ENCODE data around the gene ADARB2.

The ADARB2 gene

GRCh38 chr10:1654811-1655356 is 82.4 kb downstream of the ADARB2 start:
- H3K4me3 ChIP-seq (ENCODE audit: low read depth, low read length), result no peak overlapping the region
- TF ChIP-seq, protein P1, sequence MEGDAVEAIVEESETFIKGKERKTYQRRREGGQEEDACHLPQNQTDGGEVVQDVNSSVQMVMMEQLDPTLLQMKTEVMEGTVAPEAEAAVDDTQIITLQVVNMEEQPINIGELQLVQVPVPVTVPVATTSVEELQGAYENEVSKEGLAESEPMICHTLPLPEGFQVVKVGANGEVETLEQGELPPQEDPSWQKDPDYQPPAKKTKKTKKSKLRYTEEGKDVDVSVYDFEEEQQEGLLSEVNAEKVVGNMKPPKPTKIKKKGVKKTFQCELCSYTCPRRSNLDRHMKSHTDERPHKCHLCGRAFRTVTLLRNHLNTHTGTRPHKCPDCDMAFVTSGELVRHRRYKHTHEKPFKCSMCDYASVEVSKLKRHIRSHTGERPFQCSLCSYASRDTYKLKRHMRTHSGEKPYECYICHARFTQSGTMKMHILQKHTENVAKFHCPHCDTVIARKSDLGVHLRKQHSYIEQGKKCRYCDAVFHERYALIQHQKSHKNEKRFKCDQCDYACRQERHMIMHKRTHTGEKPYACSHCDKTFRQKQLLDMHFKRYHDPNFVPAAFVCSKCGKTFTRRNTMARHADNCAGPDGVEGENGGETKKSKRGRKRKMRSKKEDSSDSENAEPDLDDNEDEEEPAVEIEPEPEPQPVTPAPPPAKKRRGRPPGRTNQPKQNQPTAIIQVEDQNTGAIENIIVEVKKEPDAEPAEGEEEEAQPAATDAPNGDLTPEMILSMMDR (IDR thresholded peaks at IDR 0.05; ENCODE audit: borderline replicate concordance, insufficient read depth, low read depth, low read length), result no peak

GRCh38 chr10:1654247-1654646 is 83.1 kb downstream of the ADARB2 start:
- H3K4me3 ChIP-seq (ENCODE audit: low read depth, low read length), result no peak overlapping the region
- TF ChIP-seq, protein P1 (IDR thresholded peaks at IDR 0.05; ENCODE audit: borderline replicate concordance, insufficient read depth, low read depth, low read length), result no peak

GRCh38 chr10:1653321-1653720 is 84.0 kb downstream of the ADARB2 start:
- no peak overlapping the region for H3K4me3 ChIP-seq (ENCODE audit: low read depth, low read length)
- TF ChIP-seq, protein P1 (IDR thresholded peaks at IDR 0.05; ENCODE audit: borderline replicate concordance, insufficient read depth, low read depth, low read length), result no peak

GRCh38 chr10:1652151-1652550 is 85.2 kb downstream of the ADARB2 start:
- no peak overlapping the region for H3K4me3 ChIP-seq (ENCODE audit: low read depth, low read length)
- TF ChIP-seq, protein P1 (IDR thresholded peaks at IDR 0.05; ENCODE audit: borderline replicate concordance, insufficient read depth, low read depth, low read length), result no peak

DNA sequence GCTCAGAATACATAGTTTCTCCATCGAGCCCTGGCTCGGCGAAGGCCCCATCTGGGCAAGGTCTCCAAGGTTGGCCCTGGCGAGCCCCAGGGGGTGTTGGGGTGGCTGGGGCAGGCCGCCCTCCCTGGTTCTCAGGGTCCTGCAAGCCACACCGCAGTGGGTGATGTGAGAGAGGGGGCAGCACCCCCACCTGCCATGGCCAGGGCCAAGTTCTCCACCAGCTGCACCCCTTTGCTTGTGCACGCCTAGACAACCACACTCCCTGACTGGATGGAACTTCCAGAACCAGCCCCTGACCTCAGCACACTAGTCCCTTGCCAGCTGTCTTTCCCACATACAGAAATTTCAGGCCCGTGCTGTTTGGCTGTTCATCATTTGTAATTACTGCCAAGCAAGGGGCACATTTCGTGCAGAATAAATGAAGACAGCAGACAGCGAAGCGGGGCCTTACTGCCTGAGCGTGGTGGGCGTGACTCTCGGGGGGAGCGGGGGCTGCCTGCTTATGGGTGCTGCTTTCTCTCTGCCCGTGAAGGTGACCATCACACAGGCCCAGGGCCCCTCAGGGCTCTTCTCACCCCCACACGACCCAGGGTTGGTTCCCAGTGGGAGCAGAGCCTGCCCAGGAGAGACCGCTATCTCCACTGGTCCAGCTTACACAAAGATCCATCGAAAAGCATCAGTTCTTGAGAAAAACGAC is 85.9 kb downstream of the ADARB2 start:
- TF ChIP-seq, protein P1 (IDR thresholded peaks at IDR 0.05; ENCODE audit: borderline replicate concordance, insufficient read depth, low read depth, low read length), result no peak
- no peak overlapping the region for H3K4me3 ChIP-seq (ENCODE audit: low read depth, low read length)

- H3K4me3 ChIP-seq (ENCODE audit: low read depth, low read length), result no peak overlapping the region
- TF ChIP-seq, protein P1 (IDR thresholded peaks at IDR 0.05; ENCODE audit: borderline replicate concordance, insufficient read depth, low read depth, low read length), result no peak
Measured at GRCh38 chr10:1650542-1651269, 86.6 kb downstream of the ADARB2 start.

Data from GM12875 (cell line).